NT2/D1 (cell line): ENCODE data around the gene KRT4.

Experiments used
- DNase-seq: peaks from one replicate; pipeline ENCODE4 v3.0.0-alpha.2; 2011; ENCODE audit warnings: low read depth, low spot score
- H3K27me3 ChIP-seq: 2 replicates; pipeline ENCODE4 v1.6.0; 2011; ENCODE audit warnings: mild to moderate bottlenecking; ENCODE audit not compliant: insufficient read length, insufficient read depth
- H3K36me3 ChIP-seq: 2 replicates; pipeline ENCODE4 v1.6.1; 2011; ENCODE audit warnings: mild to moderate bottlenecking, low read length, mixed read lengths; ENCODE audit not compliant: insufficient read depth, insufficient read length
- H3K4me1 ChIP-seq: 2 replicates; pipeline ENCODE4 v1.5.1; 2011; ENCODE audit not compliant: insufficient read depth, insufficient read length
- H3K4me3 ChIP-seq: 2 replicates; pipeline ENCODE4 v1.5.1; 2011; ENCODE audit warnings: low read depth; ENCODE audit not compliant: insufficient read length
- H3K9ac ChIP-seq: 2 replicates; pipeline ENCODE4 v1.6.0; 2011; ENCODE audit warnings: low read depth; ENCODE audit not compliant: insufficient read length
- H3K9me3 ChIP-seq: 2 replicates; pipeline ENCODE4 v1.5.1; 2011; ENCODE audit warnings: mild to moderate bottlenecking, low read length; ENCODE audit not compliant: insufficient read depth
- SUZ12 ChIP-seq: IDR thresholded peaks from 2 replicates; pipeline ENCODE4 v1.6.1; 2011; ENCODE audit not compliant: insufficient read length, insufficient read depth; ENCODE audit errors: extremely low read depth
- YY1 ChIP-seq: IDR thresholded peaks from 2 replicates; pipeline ENCODE4 v1.6.1; 2011; ENCODE audit not compliant: insufficient read length, insufficient read depth
- ZNF274 ChIP-seq: IDR thresholded peaks from 2 replicates; pipeline ENCODE4 v1.6.1; 2011; ENCODE audit warnings: mild to moderate bottlenecking, low read depth, low read length

Gene KRT4

DNA sequence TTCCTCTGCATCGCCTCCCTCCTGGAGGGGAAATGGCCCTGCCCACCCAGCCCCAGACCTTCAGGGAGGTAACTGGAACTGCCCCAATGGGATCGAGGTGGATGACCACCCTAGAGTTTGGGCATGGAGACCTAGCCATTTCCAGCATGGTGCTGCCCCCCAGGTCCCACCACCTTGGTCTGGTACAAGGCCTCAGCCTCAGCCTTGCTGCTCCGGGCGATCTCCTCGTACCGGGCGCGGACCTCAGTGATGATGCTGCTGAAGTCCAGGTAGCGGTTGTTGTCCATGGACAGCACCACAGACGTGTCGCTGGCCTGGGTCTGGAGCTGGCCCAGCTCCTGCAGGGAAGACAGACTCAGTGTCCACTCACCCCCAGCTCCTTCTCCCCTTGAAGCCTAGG is 30.5 kb upstream of the KRT4 start:
- DNase-seq = no peak
- Histone ChIP-seq H3K4me1 (no peaks in the 10 kb centered on the region), H3K9me3 (no peaks in the 10 kb centered on the region), H3K4me3 (no peak overlapping the region), H3K27me3 (no peaks in the 10 kb centered on the region), H3K9ac (no peak overlapping the region), H3K36me3 (no peaks in the 10 kb centered on the region)
- TF ChIP-seq SUZ12 (no peak), ZNF274 (no peak), YY1 (no peak)

DNA sequence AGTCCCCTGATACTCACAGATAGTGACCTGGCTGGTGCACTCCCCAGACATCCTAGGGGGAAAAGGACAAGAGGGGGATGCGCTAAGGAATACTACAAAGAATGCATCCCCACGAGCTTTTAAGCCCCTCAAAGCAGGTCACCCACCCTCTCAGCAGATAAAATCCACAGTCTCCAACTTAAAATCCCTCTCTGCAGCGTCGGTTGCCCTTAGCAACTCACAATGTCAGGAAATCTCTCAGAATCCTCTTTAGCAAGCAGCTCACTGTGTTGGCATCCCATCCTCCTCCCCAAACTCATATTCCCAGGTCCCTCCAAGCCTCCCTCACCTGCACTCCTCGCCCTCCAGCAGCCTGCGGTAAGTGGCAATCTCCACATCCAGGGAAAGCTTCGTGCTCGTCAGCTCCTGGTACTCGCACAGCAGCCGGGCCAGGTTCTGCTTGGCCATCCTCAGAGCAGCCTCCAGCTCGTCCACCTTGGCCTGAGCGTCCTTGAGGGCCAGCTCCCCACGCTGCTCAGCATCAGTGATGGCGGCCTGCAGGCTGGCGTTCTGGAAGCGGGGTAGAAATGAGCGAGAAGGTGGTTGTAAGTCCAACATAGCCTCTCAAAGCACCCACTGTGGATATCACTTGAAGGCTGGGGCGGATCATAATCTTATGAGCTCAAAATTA is 25.7 kb upstream of the KRT4 start:
- Histone ChIP-seq H3K4me1 (peaks cover 7% of the 10 kb centered on the region), H3K9ac (no peak overlapping the region), H3K36me3 (no peaks in the 10 kb centered on the region), H3K4me3 (no peak overlapping the region), H3K9me3 (no peaks in the 10 kb centered on the region), H3K27me3 (no peaks in the 10 kb centered on the region)
- no peak for DNase-seq
- TF ChIP-seq YY1 = no peak
- TF ChIP-seq SUZ12 = no peak
- no peak for TF ChIP-seq ZNF274

DNA sequence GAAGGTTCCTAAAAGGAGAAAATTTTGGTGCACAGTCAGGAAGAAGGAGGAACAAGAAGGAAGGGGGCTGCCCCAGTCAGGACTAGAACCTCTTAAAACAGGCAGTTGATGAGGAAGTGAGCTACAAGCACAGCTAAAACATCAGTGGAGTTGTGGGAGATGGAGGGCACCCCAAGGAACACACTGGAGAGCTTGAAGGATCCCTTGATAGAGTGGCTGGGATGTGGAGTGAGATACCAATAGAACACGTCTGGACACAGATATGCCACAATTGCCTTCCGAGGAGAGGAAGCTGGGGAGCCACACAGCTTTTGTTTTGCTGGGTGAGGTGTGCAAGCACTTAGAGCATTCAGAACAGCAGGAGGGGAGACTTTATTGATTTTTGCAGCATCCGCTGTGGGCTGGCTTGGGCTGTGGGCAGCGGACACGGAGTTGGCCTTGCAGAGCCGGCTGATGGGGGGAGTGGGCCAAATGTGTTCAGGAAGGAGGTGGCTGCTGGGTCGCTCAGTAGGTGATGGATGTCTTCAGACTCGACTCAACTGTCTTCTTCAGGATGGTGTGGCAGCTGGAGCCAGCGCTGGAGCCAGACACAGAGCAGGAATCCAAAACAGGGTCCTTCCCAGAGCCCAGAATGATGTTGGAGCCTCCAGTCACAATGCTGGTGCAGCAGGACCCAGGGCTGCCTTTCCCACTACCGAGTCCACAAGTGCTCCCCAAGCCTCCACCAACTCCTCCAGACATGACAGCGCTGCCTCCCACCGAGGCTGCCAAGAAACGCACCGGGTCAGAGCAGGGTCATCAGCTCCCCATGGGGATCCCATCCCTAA is 24.9 kb upstream of the KRT4 start:
- Histone ChIP-seq H3K4me3 (no peak overlapping the region), H3K4me1 (peaks cover 7% of the 10 kb centered on the region), H3K36me3 (no peaks in the 10 kb centered on the region), H3K27me3 (no peaks in the 10 kb centered on the region), H3K9ac (no peak overlapping the region), H3K9me3 (no peaks in the 10 kb centered on the region)
- no peak for TF ChIP-seq YY1
- TF ChIP-seq ZNF274 = no peak
- TF ChIP-seq SUZ12 = no peak
- no peak for DNase-seq

DNA sequence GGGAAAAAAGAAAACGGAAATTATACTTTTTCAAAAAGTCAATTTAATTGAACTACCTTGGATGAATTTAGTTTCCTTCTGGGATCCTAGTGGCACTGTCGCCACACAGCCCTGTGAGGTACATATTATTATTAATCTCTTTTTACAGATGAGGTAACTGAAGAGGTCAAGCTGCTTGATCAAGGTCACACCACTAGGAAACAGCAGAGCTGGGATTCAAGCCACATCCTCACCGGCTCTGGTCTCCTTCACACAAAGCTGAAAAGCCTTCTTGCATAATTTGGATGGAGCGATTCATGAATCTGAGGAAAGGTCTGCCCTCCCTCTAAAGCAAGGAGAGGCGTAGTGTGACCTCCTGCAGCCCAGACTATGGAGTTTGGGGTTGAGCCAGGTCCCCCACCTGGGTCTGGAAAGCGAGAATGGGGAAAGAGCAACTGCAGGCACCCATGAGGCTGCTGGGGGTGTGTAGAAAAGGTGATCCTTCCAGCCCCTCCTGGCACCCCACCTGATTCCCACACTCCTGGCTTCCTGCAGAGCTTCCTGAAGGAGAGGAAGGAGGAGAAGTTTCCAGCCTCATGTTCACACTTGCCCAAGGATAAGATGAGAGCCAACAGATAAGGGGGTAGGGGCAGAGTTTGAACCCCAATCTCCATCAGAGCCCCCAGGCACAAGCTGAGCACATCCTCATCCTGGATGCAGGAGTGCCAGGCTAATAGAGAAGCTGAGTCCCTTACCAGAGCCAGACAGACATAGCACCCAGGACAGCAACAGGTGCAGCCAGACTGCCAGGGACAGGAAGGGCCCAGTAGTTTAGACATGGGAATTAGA is 24.1 kb upstream of the KRT4 start:
- no peaks in the 10 kb centered on the region for H3K9me3 ChIP-seq
- TF ChIP-seq SUZ12 = no peak
- H3K4me3 ChIP-seq = no peak overlapping the region
- H3K9ac ChIP-seq = no peak overlapping the region
- no peaks in the 10 kb centered on the region for H3K27me3 ChIP-seq
- H3K36me3 ChIP-seq = no peaks in the 10 kb centered on the region
- no peak for DNase-seq
- H3K4me1 ChIP-seq = peaks cover 7% of the 10 kb centered on the region

DNA sequence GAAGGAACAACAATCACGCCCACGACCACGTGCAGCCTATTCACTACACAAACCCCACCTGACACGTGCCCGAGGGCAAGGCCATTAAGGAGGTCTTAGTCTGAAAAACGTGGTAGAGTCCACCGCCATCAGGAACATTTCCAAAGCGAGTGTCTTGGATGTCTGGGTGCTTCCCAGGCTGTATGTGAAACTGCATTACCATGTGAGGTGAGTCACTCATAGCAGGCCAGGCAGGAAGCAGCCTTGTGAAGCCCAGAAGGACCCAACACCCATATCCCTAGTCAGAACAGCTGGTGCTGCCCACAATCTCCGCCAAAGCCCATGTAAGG is 23.5 kb upstream of the KRT4 start:
- no peak overlapping the region for H3K9ac ChIP-seq
- H3K36me3 ChIP-seq = no peaks in the 10 kb centered on the region
- H3K4me1 ChIP-seq = peaks cover 7% of the 10 kb centered on the region
- H3K9me3 ChIP-seq = no peaks in the 10 kb centered on the region
- TF ChIP-seq YY1 = no peak
- TF ChIP-seq SUZ12 = no peak
- no peak for TF ChIP-seq ZNF274
- H3K4me3 ChIP-seq = no peak overlapping the region
- no peaks in the 10 kb centered on the region for H3K27me3 ChIP-seq
- DNase-seq = no peak

DNA sequence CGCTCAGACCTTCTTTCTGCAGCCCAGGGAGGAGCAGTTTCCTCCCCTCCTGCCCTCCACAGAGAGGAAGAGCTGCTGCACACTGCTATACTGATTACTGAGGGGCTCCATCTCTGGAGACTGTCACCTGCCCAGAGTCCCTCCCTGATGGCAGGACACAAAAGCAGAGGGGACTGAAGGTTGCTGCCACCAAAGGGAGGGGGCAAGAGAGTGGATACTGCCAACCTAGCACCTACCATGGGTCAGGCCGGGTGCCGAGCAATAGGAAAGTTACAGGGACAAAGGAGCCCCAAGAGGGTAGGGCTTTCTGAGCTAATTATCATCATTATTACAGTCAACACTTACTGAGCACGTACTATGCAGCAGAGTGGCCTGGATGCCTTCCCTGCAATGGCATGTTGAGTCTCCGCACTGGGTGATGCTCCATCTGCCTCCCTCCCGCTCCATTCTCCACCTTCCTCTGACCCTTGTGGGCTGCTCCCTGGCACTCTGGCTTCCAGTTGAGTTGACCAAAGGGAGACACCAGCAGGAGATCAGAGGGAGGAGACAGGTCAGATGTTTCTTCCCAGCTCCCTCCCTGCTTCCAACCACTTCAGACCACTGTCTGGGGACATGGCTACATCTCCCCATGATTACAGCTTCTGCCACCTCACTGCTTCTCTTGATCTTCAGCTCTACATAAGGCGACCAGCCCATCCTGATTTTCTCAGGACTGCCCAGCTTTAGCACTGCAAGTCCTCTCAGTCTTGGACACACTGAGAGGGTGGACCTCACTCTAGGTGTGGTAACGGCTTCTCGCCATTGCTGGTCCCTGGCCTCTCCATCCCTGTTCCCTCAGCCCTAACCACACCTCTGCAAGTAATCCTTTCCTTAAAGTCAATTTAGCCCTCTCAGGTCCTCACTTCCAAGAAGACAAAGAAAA is 22.8 kb upstream of the KRT4 start:
- Histone ChIP-seq H3K4me3 (no peak overlapping the region), H3K27me3 (no peaks in the 10 kb centered on the region), H3K9ac (no peak overlapping the region), H3K4me1 (peaks cover 7% of the 10 kb centered on the region), H3K36me3 (no peaks in the 10 kb centered on the region), H3K9me3 (no peaks in the 10 kb centered on the region)
- no peak for DNase-seq
- no peak for TF ChIP-seq YY1
